Measurements from ENCODE around the gene PITHD1. TPM values are rescaled to one million over a fixed set of nuclear protein-coding genes. Genes with fewer than 3 reads are reported as not detected.

Gene PITHD1
- total and polyA plus RNA-seq, 10 of the 15 experiments (the other 5 are each of a cell fraction or from before 2014, with no cell fraction given), result 23.7 to 82.2 (median 67.0) TPM

GRCh38 chr1:23799255-23799569, 21.0 kb downstream of the PITHD1 start:
- in situ Hi-C loops (cut with MboI), result loop anchor here (25.0 kb wide), 1 partner anchor 1438 kb away; the partner anchor contains the start of genes RSRP1 and SYF2
- intact Hi-C loops (cut with micrococcal nuclease; ENCODE audit: unreplicated experiment), result no loop called here
- Histone ChIP-seq H2AFZ (ENCODE audit: control insufficient read depth, low read depth, low read length) (no peak overlapping the region), H3K9ac (ENCODE audit: control insufficient read depth, insufficient read depth, low read length) (peak overlapping the region; percentile 83; the same call in 1 of the 2 replicates), H3K27me3 (replicated peaks in 1 of 2; ENCODE audit: control insufficient read depth in 2 of 2, insufficient read depth in 2 of 2, low read length in 1 of 2) (no peaks in the 10 kb centered on the region), H3K4me3 (peak overlapping the region; percentile 80), H3K9me3 (replicated peaks; ENCODE audit: control insufficient read depth, insufficient read depth, low read length) (no peaks in the 10 kb centered on the region), H4K20me1 (ENCODE audit: control insufficient read depth, insufficient read depth) (no peaks in the 10 kb centered on the region), H3K79me2 (ENCODE audit: control insufficient read depth, insufficient read depth, low read length) (peaks cover 10% of the 10 kb centered on the region), H3K4me1 (ENCODE audit: control insufficient read depth, insufficient read depth, low read length) (peaks cover 9% of the 10 kb centered on the region), H3K4me2 (ENCODE audit: control insufficient read depth, insufficient read depth) (peak overlapping the region; percentile 86), H3K36me3 (ENCODE audit: control insufficient read depth in 2 of 2, insufficient read depth in 2 of 2, low read length in 1 of 2) (peaks cover 6 to 14% of the 10 kb centered on the region in 2 experiments; a peak in 3 of 4 replicates), H3K27ac (ENCODE audit: control insufficient read depth, insufficient read depth) (peak overlapping the region; percentile 70)
- RAD21 ChIA-PET (ENCODE audit: unreplicated experiment), result interaction anchor here (0.6 to 1.8 kb wide), 4 partner anchors 21 to 118 kb away, joined by 3 to 8 read pairs (median 4); partner anchors contain the start of gene PITHD1
- SMC1A ChIA-PET (ENCODE audit: uncharacterized antibody, unreplicated experiment), result interaction anchor here (1.4 to 1.8 kb wide), 2 partner anchors 24 to 117 kb away, joined by 3 to 6 read pairs; no protein-coding TSS in a partner anchor
- BruUV-seq (replicated peaks), result no TSS peak
- POLR2A ChIA-PET, result interaction anchor here (0.6 to 3.0 kb wide), 5 partner anchors 13 to 111 kb away, joined by 3 to 19 read pairs (median 6); partner anchors contain the start of genes HMGCL and PITHD1
- 34% methylated on average over 7 of the region's 7 CpGs for WGBS (ENCODE audit: insufficient coverage, insufficient replicate concordance, low lambda C conversion rate, missing lambda C conversion rate)
- ATAC-seq, result no peak
- FAIRE-seq, result no peak
- no peak for DNase-seq (ENCODE audit: low read depth, low spot score)
- CTCF ChIA-PET, result interaction anchor here (1.1 to 2.2 kb wide), 8 partner anchors 10 to 117 kb away, joined by 3 to 12 read pairs (median 4); partner anchors contain the start of gene HMGCL
- TF ChIP-seq, protein P1, sequence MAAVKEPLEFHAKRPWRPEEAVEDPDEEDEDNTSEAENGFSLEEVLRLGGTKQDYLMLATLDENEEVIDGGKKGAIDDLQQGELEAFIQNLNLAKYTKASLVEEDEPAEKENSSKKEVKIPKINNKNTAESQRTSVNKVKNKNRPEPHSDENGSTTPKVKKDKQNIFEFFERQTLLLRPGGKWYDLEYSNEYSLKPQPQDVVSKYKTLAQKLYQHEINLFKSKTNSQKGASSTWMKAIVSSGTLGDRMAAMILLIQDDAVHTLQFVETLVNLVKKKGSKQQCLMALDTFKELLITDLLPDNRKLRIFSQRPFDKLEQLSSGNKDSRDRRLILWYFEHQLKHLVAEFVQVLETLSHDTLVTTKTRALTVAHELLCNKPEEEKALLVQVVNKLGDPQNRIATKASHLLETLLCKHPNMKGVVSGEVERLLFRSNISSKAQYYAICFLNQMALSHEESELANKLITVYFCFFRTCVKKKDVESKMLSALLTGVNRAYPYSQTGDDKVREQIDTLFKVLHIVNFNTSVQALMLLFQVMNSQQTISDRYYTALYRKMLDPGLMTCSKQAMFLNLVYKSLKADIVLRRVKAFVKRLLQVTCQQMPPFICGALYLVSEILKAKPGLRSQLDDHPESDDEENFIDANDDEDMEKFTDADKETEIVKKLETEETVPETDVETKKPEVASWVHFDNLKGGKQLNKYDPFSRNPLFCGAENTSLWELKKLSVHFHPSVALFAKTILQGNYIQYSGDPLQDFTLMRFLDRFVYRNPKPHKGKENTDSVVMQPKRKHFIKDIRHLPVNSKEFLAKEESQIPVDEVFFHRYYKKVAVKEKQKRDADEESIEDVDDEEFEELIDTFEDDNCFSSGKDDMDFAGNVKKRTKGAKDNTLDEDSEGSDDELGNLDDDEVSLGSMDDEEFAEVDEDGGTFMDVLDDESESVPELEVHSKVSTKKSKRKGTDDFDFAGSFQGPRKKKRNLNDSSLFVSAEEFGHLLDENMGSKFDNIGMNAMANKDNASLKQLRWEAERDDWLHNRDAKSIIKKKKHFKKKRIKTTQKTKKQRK (IDR thresholded peaks at IDR 0.05; ENCODE audit: low read depth, low read length), result no peak
- TF ChIP-seq ETV6 (conservative IDR thresholded peaks at IDR 0.05 in 1 of 2, IDR thresholded peaks at IDR 0.05 in 1 of 2; ENCODE audit: borderline replicate concordance in 1 of 2, low read depth in 1 of 2), result 0 out of 4 replicates have a peak, but pooled peaks of 1 of the 2 experiments have one; percentile 16

All from GM12878 (cell line).